Hypothalamus (tissue), 51 donors: ENCODE data around the gene RANBP3.
A peak's percentile ranks its signal among the peaks of the same experiment; 100 is the strongest.

Experiments used
- DNase-seq, 51 donors: peaks; one replicate each; lab custom pipeline; 2025; lab: John Stamatoyannopoulos, UW

RANBP3 gene

GRCh38 chr19:5953030-5953589, 24.8 kb downstream of the RANBP3 start:
- DNase-seq: no peak

GRCh38 chr19:5952193-5953029, 25.5 kb downstream of the RANBP3 start:
- DNase-seq: no peak

- DNase-seq: peak in 19 of 51 donors; percentile 12 to 44 (median 26)
Observed at GRCh38 chr19:5951338-5951861, 26.5 kb downstream of the RANBP3 start.

- DNase-seq: no peak
Observed at GRCh38 chr19:5950741-5951140, 27.2 kb downstream of the RANBP3 start.

- DNase-seq: peak in 9 of 51 donors; percentile 7 to 35 (median 19)
Observed at GRCh38 chr19:5949792-5950305, 28.1 kb downstream of the RANBP3 start.

GRCh38 chr19:5948752-5949564, 29.0 kb downstream of the RANBP3 start:
- DNase-seq: peak in 9 of 51 donors; percentile 9 to 40 (median 15)

GRCh38 chr19:5947435-5947834, 30.5 kb downstream of the RANBP3 start:
- peak in 47 of 51 donors; percentile 24 to 86 (median 70) for DNase-seq

- no peak for DNase-seq
Observed at GRCh38 chr19:5943623-5944022, 34.3 kb downstream of the RANBP3 start.

GRCh38 chr19:5943045-5943444, 34.9 kb downstream of the RANBP3 start:
- no peak for DNase-seq

- DNase-seq: no peak
Observed at GRCh38 chr19:5941673-5942072, 36.3 kb downstream of the RANBP3 start.

- no peak for DNase-seq
Observed at GRCh38 chr19:5940260-5941208, 37.4 kb downstream of the RANBP3 start.

GRCh38 chr19:5937550-5937949, 40.4 kb downstream of the RANBP3 start:
- DNase-seq: no peak

- no peak for DNase-seq
Observed at GRCh38 chr19:5936292-5936592, 41.7 kb downstream of the RANBP3 start.

GRCh38 chr19:5935473-5936291, 42.3 kb downstream of the RANBP3 start:
- DNase-seq: peak in 2 of 51 donors; percentile 9 to 13

- DNase-seq: no peak
Observed at GRCh38 chr19:5934774-5935472, 43.0 kb downstream of the RANBP3 start.

GRCh38 chr19:5934069-5934401, 43.9 kb downstream of the RANBP3 start:
- DNase-seq: no peak

- DNase-seq: no peak
Observed at GRCh38 chr19:5933391-5934068, 44.4 kb downstream of the RANBP3 start.
